Measurements from ENCODE around the gene SLC25A34.

The SLC25A34 gene

DNA sequence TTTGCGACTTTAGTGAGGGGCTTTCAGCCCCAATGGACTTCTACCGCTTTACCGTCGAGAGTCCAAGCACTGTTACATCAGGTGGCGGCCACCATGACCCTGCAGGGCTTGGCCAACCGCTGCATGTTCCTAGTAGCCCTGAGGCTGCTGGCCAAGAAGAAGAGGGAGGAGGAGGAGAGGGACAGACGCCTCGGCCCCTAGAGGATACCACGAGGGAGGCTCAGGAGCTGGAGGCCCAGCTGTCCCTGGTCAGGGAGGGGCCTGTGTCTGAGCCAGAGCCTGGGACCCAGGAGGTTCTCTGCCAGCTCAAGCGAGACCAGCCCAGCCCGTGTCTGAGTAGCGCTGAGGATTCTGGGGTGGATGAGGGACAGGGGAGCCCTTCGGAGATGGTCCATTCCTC lies 8.6 kb upstream of the SLC25A34 start:
- Histone ChIP-seq H3K36me3 (ENCODE audit: control insufficient read depth in 1 of 2, insufficient read depth in 2 of 2, low read length in 2 of 2) (peaks cover 51 to 79% of the 10 kb centered on the region in 2 donors), H3K27me3 (ENCODE audit: low read depth, low read length) (no peaks in the 10 kb centered on the region), H3K4me3 (ENCODE audit: low read depth in 1 of 2, low read length in 2 of 2) (no peak overlapping the region), H3K9me3 (ENCODE audit: control insufficient read depth in 1 of 2, low read length in 2 of 2) (no peaks in the 10 kb centered on the region), H3K27ac (ENCODE audit: low read length) (no peak overlapping the region), H3K4me1 (ENCODE audit: control insufficient read depth in 1 of 2, insufficient read depth in 2 of 2, low read length in 2 of 2) (peaks cover 0 to 7% of the 10 kb centered on the region in 2 donors)

- Histone ChIP-seq H3K4me1 (ENCODE audit: control insufficient read depth in 1 of 2, insufficient read depth in 2 of 2, low read length in 2 of 2) (peaks cover 0 to 1% of the 10 kb centered on the region in 2 donors), H3K36me3 (ENCODE audit: control insufficient read depth in 1 of 2, insufficient read depth in 2 of 2, low read length in 2 of 2) (peaks cover 53 to 85% of the 10 kb centered on the region in 2 donors), H3K9me3 (ENCODE audit: control insufficient read depth in 1 of 2, low read length in 2 of 2) (no peaks in the 10 kb centered on the region), H3K4me3 (ENCODE audit: low read depth in 1 of 2, low read length in 2 of 2) (no peak overlapping the region), H3K27ac (ENCODE audit: low read length) (no peak overlapping the region), H3K27me3 (ENCODE audit: low read depth, low read length) (no peaks in the 10 kb centered on the region)
Observed at GRCh38 chr1:15727866-15728534, 8.1 kb upstream of the SLC25A34 start.

- no peaks in the 10 kb centered on the region for H3K27me3 ChIP-seq (ENCODE audit: low read depth, low read length)
- H3K36me3 ChIP-seq (ENCODE audit: control insufficient read depth in 1 of 2, insufficient read depth in 2 of 2, low read length in 2 of 2): peaks cover 53 to 92% of the 10 kb centered on the region in 2 donors
- no peak overlapping the region for H3K27ac ChIP-seq (ENCODE audit: low read length)
- no peaks in the 10 kb centered on the region for H3K9me3 ChIP-seq (ENCODE audit: control insufficient read depth in 1 of 2, low read length in 2 of 2)
- no peak overlapping the region for H3K4me3 ChIP-seq (ENCODE audit: low read depth in 1 of 2, low read length in 2 of 2)
- H3K4me1 ChIP-seq (ENCODE audit: control insufficient read depth in 1 of 2, insufficient read depth in 2 of 2, low read length in 2 of 2): no peaks in the 10 kb centered on the region
Observed at GRCh38 chr1:15728937-15729657, 7.0 kb upstream of the SLC25A34 start.

DNA sequence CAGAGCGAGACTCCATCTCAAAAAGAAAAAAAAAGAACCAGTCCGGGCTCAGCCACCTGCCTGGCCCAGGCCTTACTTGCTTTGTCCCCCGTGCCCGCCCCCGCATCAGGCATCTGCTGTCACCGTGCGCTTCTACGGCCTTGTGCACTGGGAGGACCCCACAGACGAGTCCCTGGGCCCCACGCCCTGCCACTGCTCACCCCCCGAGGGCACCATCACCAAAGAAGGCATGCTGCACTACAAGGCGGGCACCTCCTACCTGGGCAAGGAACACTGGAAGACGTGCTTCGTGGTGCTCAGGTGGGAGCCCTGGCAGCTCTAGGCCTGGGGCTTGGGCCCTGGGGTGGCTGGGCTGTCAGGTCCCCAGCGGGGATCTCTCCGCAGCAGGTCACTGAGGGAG lies 5.6 kb upstream of the SLC25A34 start:
- Histone ChIP-seq H3K27me3 (ENCODE audit: low read depth, low read length) (no peaks in the 10 kb centered on the region), H3K4me1 (ENCODE audit: control insufficient read depth in 1 of 2, insufficient read depth in 2 of 2, low read length in 2 of 2) (peaks cover 0 to under 1% of the 10 kb centered on the region in 2 donors), H3K4me3 (ENCODE audit: low read depth in 1 of 2, low read length in 2 of 2) (no peak overlapping the region), H3K36me3 (ENCODE audit: control insufficient read depth in 1 of 2, insufficient read depth in 2 of 2, low read length in 2 of 2) (peaks cover 51 to 98% of the 10 kb centered on the region in 2 donors), H3K27ac (ENCODE audit: low read length) (no peak overlapping the region), H3K9me3 (ENCODE audit: control insufficient read depth in 1 of 2, low read length in 2 of 2) (no peaks in the 10 kb centered on the region)

DNA sequence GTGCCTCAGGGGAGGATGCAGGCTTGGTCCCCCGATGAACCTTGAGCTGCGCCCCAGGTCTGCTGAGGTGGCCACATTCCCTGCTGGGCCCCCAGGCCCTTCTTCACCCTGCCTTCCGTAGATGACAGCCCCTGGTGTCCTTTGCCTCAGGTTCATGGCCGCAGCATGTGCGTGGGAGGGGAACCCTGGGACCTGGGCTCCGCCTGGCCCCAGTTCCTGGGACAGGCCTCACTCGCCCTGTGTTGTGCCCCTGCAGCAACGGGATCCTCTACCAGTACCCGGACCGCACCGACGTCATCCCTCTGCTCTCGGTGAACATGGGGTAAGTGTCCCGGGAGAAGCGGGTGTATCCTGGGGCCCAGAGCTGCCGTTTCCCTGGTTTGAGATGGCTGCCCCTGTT lies 5.1 kb upstream of the SLC25A34 start:
- Histone ChIP-seq H3K27me3 (ENCODE audit: low read depth, low read length) (no peaks in the 10 kb centered on the region), H3K4me1 (ENCODE audit: control insufficient read depth in 1 of 2, insufficient read depth in 2 of 2, low read length in 2 of 2) (peaks cover 0 to 5% of the 10 kb centered on the region in 2 donors), H3K9me3 (ENCODE audit: control insufficient read depth in 1 of 2, low read length in 2 of 2) (no peaks in the 10 kb centered on the region), H3K4me3 (ENCODE audit: low read depth in 1 of 2, low read length in 2 of 2) (no peak overlapping the region), H3K36me3 (ENCODE audit: control insufficient read depth in 1 of 2, insufficient read depth in 2 of 2, low read length in 2 of 2) (peaks cover 46 to 93% of the 10 kb centered on the region in 2 donors), H3K27ac (ENCODE audit: low read length) (no peak overlapping the region)

DNA sequence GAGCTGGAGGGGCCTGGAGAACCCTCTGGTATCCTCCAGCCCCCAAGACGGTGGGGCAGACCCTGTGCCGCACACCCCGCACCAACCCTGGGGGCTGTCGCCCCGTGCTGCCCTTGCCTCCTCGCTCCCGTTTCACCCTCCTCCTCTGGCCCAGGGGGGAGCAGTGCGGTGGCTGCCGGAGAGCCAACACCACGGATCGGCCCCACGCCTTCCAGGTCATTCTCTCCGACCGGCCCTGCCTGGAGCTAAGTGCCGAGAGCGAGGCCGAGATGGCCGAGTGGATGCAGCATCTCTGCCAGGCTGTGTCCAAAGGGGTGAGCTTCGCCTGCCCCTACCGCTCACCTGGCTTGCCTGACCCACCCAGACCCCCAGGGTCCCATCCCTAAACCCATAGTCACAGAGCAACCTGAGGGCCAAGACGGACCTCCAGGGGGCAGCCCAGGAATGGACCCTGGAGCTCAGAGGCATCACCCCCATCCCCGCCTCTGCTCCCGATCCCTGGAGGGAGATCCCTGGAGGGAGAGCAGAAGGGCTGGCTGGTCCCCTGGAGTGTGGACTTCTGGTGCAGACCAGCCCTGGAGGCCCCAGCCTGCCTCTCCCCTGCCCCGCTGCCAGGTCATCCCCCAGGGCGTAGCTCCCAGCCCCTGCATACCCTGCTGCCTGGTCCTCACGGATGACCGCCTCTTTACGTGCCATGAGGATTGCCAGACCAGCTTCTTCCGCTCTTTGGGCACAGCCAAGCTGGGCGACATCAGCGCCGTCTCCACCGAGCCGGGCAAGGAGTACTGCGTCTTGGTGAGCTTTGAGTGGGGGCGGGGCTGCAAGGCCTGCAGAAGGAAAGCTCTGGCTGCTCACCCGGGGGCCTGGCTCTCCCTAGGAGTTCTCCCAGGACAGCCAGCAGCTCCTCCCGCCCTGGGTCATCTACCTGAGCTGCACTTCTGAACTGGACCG lies 4.0 kb upstream of the SLC25A34 start:
- peaks cover 38 to 82% of the 10 kb centered on the region in 2 donors for H3K36me3 ChIP-seq (ENCODE audit: control insufficient read depth in 1 of 2, insufficient read depth in 2 of 2, low read length in 2 of 2)
- no peaks in the 10 kb centered on the region for H3K9me3 ChIP-seq (ENCODE audit: control insufficient read depth in 1 of 2, low read length in 2 of 2)
- no peak overlapping the region for H3K4me3 ChIP-seq (ENCODE audit: low read depth in 1 of 2, low read length in 2 of 2)
- H3K27me3 ChIP-seq (ENCODE audit: low read depth, low read length): no peaks in the 10 kb centered on the region
- H3K4me1 ChIP-seq (ENCODE audit: control insufficient read depth in 1 of 2, insufficient read depth in 2 of 2, low read length in 2 of 2): peaks cover 0 to 9% of the 10 kb centered on the region in 2 donors
- H3K27ac ChIP-seq (ENCODE audit: low read length): no peak overlapping the region

GRCh38 chr1:15732686-15733081 lies 3.4 kb upstream of the SLC25A34 start:
- no peak overlapping the region for H3K4me3 ChIP-seq (ENCODE audit: low read depth in 1 of 2, low read length in 2 of 2)
- H3K36me3 ChIP-seq (ENCODE audit: control insufficient read depth in 1 of 2, insufficient read depth in 2 of 2, low read length in 2 of 2): peaks cover 31 to 75% of the 10 kb centered on the region in 2 donors
- H3K27me3 ChIP-seq (ENCODE audit: low read depth, low read length): no peaks in the 10 kb centered on the region
- no peaks in the 10 kb centered on the region for H3K9me3 ChIP-seq (ENCODE audit: control insufficient read depth in 1 of 2, low read length in 2 of 2)
- H3K27ac ChIP-seq (ENCODE audit: low read length): no peak overlapping the region
- peaks cover 0 to 9% of the 10 kb centered on the region in 2 donors for H3K4me1 ChIP-seq (ENCODE audit: control insufficient read depth in 1 of 2, insufficient read depth in 2 of 2, low read length in 2 of 2)

- Histone ChIP-seq H3K4me3 (ENCODE audit: low read depth in 1 of 2, low read length in 2 of 2) (no peak overlapping the region), H3K4me1 (ENCODE audit: control insufficient read depth in 1 of 2, insufficient read depth in 2 of 2, low read length in 2 of 2) (peaks cover 0 to 9% of the 10 kb centered on the region in 2 donors), H3K27me3 (ENCODE audit: low read depth, low read length) (no peaks in the 10 kb centered on the region), H3K9me3 (ENCODE audit: control insufficient read depth in 1 of 2, low read length in 2 of 2) (no peaks in the 10 kb centered on the region), H3K27ac (ENCODE audit: low read length) (no peak overlapping the region), H3K36me3 (ENCODE audit: control insufficient read depth in 1 of 2, insufficient read depth in 2 of 2, low read length in 2 of 2) (peaks cover 27 to 69% of the 10 kb centered on the region in 2 donors)
Observed at GRCh38 chr1:15733218-15733725, 2.8 kb upstream of the SLC25A34 start.

- Histone ChIP-seq H3K4me3 (ENCODE audit: low read depth in 1 of 2, low read length in 2 of 2) (no peak overlapping the region), H3K36me3 (ENCODE audit: control insufficient read depth in 1 of 2, insufficient read depth in 2 of 2, low read length in 2 of 2) (peaks cover 23 to 64% of the 10 kb centered on the region in 2 donors), H3K4me1 (ENCODE audit: control insufficient read depth in 1 of 2, insufficient read depth in 2 of 2, low read length in 2 of 2) (peaks cover 0 to 9% of the 10 kb centered on the region in 2 donors), H3K27ac (ENCODE audit: low read length) (no peak overlapping the region), H3K9me3 (ENCODE audit: control insufficient read depth in 1 of 2, low read length in 2 of 2) (no peaks in the 10 kb centered on the region), H3K27me3 (ENCODE audit: low read depth, low read length) (no peaks in the 10 kb centered on the region)
Observed at GRCh38 chr1:15733726-15734226, 2.3 kb upstream of the SLC25A34 start.

DNA sequence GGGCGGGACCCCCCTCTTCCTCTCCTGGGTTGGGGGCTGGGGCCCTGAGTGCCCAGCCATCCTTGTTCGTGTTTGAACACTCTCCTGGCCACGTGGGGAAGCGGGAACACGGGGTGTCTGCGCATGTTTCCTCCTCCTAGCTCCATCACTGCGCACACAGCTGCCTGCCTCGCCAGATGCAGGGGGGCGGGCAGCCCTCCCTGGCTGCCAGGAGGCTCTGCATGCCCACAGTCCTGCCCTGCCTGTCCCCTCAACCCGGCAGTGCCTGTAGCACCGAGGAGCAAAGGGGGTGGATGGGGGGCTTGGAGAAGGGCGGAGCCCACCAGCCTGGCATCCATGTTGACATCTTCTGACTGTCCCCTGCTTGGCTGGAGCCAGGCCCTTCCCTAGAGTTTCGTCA lies 1.8 kb upstream of the SLC25A34 start:
- H3K4me1 ChIP-seq (ENCODE audit: control insufficient read depth in 1 of 2, insufficient read depth in 2 of 2, low read length in 2 of 2): peaks cover 0 to 9% of the 10 kb centered on the region in 2 donors
- H3K27ac ChIP-seq (ENCODE audit: low read length): no peak overlapping the region
- no peak overlapping the region for H3K4me3 ChIP-seq (ENCODE audit: low read depth in 1 of 2, low read length in 2 of 2)
- no peaks in the 10 kb centered on the region for H3K27me3 ChIP-seq (ENCODE audit: low read depth, low read length)
- H3K9me3 ChIP-seq (ENCODE audit: control insufficient read depth in 1 of 2, low read length in 2 of 2): no peaks in the 10 kb centered on the region
- H3K36me3 ChIP-seq (ENCODE audit: control insufficient read depth in 1 of 2, insufficient read depth in 2 of 2, low read length in 2 of 2): peaks cover 18 to 59% of the 10 kb centered on the region in 2 donors

Measured in muscle layer of duodenum (tissue), 2 donors.